HCT116 (cell line): Measurements from ENCODE around the gene GAK.

Experiments used
- CEBPB ChIP-seq: IDR thresholded peaks from 2 replicates; pipeline ENCODE4 v1.6.1; 2012; ENCODE audit warnings: low read depth
- CTCF ChIP-seq, 3 experiments: fragments of 200-600 bp in 1 of 3; sonication (generic) in 1 of 3; IDR thresholded peaks in 2 of 3; conservative IDR thresholded peaks in 1 of 3; 2 replicates each; pipeline ENCODE4 v1.5.1; 2012 to 2017; ENCODE audit warnings: low read depth in 2 of 3, low read length in 2 of 3, antibody characterized with exemption in 1 of 3, borderline replicate concordance in 1 of 3, control low read depth in 1 of 3, mild to moderate bottlenecking in 1 of 3, mixed read lengths in 1 of 3, mixed run types in 1 of 3, moderate library complexity in 1 of 3; ENCODE audit not compliant: insufficient read depth in 1 of 3
- EZH2 ChIP-seq: fragments of 200-600 bp; sonication (generic); IDR thresholded peaks from 2 replicates; pipeline ENCODE4 v1.6.1; 2017; ENCODE audit warnings: antibody characterized with exemption, mixed run types
- EZH2phosphoT487 ChIP-seq: fragments of 200-600 bp; IDR thresholded peaks from 2 replicates; pipeline ENCODE4 v1.6.1; 2018; ENCODE audit warnings: antibody characterized with exemption, borderline replicate concordance
- FOSL1 ChIP-seq: IDR thresholded peaks from 2 replicates; pipeline ENCODE4 v1.6.1; 2012; ENCODE audit warnings: low read depth
- POLR2A ChIP-seq: IDR thresholded peaks from 2 replicates; pipeline ENCODE4 v1.7.0; 2011; ENCODE audit warnings: borderline replicate concordance; ENCODE audit not compliant: insufficient read depth, insufficient read length; ENCODE audit errors: extremely low read depth
- POLR2AphosphoS5 ChIP-seq: IDR thresholded peaks from 2 replicates; pipeline ENCODE4 v1.6.1; 2011; ENCODE audit warnings: mild to moderate bottlenecking, low read depth, low read length, moderate library complexity
- RAD21 ChIP-seq: IDR thresholded peaks from 2 replicates; pipeline ENCODE4 v1.6.1; 2012; ENCODE audit warnings: low read depth, mild to moderate bottlenecking
- SP1 ChIP-seq: IDR thresholded peaks from 2 replicates; pipeline ENCODE4 v1.6.1; 2012; ENCODE audit warnings: low read depth
- YY1 ChIP-seq: IDR thresholded peaks from 2 replicates; pipeline ENCODE4 v1.6.1; 2011; ENCODE audit warnings: low read length, low read depth, moderate library complexity, mild to moderate bottlenecking; ENCODE audit not compliant: insufficient replicate concordance; ENCODE audit errors: extremely low read depth
- ZBTB33 ChIP-seq: IDR thresholded peaks from 2 replicates; pipeline ENCODE4 v1.6.1; 2011; ENCODE audit warnings: mild to moderate bottlenecking, low read length, moderate library complexity; ENCODE audit not compliant: insufficient replicate concordance; ENCODE audit errors: extremely low read depth
- ZFX ChIP-seq: fragments of 450-650 bp; IDR thresholded peaks from 2 replicates; pipeline ENCODE4 v1.6.1; 2017
- ZNF274 ChIP-seq: fragments of 200-500 bp; sonication (Bioruptor generic); IDR thresholded peaks from 2 replicates; pipeline ENCODE4 v1.6.1; 2014; ENCODE audit warnings: mild to moderate bottlenecking, low read depth, low read length, inconsistent platforms

DNA sequence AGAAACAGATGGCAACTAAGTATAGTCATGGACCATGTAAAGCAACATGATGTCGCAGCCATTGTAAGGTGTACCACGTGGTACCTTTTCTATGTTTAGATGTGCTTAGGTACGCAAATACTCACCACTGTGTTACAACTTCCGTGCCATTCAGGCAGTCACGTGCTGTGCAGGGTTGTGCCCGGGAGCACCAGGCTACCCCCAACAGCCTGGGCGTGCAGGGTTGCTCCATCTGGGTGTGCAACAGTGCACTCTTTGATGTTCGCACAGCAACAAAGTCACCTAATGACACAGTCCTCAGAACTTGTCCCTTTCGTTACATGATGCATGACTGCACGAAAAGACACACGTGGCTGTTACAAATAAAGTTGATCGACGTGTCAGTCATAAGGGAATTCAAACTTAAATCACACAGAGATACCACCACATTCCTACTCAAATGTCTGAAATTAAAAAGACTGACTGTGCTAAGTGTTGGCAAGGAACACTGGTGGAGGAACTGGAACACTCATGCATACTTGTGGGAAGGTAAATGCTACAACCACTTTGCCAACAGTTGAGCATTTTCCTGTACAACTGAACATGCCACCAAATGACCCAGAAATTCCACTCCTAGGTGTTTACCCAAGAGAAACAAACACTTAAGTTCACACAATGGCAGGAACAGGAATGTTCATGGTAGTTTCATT, 130.5 kb downstream of the GAK start:
- TF ChIP-seq POLR2A (no peak), CEBPB (no peak), SP1 (no peak), CTCF (IDR thresholded peaks at IDR 0.05 in 2 of 3, conservative IDR thresholded peaks at IDR 0.05 in 1 of 3; ENCODE audit: borderline replicate concordance in 1 of 3, insufficient read depth in 1 of 3, low read depth in 2 of 3, low read length in 2 of 3) (no peak), FOSL1 (no peak), ZFX (no peak), EZH2phosphoT487 (no peak), EZH2 (no peak), POLR2AphosphoS5 (no peak), RAD21 (no peak), YY1 (no peak), ZNF274 (no peak), ZBTB33 (no peak)
